NCI-H2029 treated with DMSO at 0.1 percent for 48 hours (cell line): ENCODE results near the gene LRRC47.

Source experiments
- DNase-seq: peaks from one replicate; lab custom pipeline; 2025; lab: John Stamatoyannopoulos, UW

The LRRC47 gene

DNA sequence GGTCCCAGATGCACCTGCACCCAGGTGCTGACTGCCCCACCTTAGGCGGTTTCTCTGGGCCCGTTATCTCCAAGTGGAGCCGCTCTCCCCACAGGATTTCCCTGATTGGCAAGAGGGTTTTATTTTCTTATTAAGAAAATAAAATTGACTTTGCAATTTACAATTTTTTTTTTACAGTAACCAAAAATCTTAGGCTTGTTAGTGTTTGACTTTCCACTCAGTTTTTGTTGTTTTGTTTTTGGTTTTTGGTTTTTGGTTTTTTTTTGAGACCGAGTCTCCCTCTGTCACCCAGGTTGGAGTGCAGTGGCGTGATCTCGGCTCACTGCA is 48.8 kb downstream of the LRRC47 start:
- DNase-seq, result no peak

DNA sequence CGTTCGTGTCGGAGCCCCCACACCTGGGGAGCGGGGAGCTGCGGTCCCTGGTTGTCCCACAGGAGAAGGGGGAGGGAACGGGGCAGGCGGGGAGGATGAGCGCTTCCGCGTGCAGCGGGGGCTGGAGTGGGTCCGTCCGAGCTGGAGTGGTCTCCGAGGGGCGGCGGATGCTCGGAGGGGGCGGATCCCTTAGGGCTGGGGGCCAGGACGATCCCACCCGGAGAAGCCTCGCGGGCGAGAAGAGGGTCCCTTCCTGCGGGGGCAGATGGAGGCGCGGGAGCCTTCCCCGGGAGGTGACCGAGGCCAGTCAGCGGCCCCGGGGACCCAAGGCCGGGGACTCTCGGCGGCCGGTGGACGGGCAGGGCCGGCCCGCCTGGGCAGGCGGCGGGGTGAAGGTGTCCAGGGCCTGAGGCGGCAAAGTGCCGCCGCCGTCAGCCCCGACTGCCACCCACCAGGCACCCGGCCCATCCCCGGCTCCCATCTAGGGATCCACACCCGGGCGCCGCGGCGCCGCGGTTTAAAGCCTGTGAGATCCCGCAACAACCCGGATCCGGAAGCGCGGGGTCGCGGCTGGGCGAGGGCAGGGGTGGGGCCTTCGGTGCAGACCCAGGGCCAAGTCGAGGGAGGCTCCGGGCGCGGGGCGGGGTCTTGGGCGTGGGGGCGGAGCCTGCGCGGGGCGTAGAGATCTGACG is 49.3 kb downstream of the LRRC47 start:
- DNase-seq, result no peak

DNA sequence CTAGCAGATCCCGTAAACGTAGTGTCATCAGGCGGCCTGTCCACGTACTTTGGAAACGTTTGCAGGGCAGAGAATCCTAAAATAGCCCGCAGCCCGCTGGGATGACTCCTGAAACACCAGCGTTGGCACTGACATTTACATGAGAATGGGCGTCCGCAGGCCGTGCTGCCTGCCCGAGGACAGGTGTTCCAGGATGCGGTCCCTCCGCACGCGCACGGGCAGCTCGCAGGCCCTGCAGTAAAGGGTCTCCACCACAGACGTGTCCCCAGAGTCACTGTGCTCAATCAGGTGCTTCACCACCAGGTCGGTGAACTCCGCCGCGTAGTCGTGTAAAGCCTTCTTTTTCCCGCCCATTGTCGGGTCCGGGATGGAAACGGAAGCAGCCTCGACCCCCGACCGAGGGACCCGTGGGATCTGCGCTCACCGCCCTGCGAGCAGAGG is 49.9 kb downstream of the LRRC47 start:
- DNase-seq, result no peak

DNA sequence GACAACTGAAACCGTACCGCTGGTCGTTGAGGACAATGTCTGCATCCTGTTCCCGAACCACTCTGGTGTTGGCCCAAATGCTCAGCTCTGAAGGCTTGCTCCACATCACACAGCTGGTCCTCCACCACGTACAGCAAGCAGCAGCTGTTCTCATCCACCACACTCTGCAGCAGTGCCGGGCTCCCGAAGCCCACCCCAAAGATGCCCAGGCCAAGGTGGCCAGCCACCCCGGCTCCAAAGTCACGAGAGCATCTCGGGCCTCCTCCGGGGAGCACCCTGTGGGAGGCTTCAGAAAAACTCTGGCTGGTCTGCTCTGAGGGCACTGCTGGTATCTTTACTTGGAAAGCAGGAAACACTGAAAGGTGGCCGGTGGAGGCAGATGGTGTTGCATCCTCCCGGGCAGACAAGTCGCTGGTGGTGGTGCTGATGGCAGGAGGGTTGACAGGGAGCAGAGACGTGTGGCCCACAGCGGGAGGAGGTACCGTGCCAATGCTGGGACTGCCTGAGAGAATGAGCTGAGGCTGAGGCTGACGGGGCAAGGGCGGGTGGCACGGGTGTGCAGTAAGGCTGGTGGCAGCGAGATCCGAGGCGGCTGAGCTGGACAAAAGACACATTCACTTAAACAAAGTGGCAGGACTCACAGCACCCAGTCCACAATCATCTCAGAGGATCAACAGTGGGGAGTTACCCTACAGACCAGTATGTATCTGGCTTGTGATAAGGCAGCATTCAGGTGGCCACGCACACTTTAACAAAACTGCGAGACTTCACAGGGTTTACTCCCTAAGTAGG is 50.5 kb downstream of the LRRC47 start:
- DNase-seq, result no peak

DNA sequence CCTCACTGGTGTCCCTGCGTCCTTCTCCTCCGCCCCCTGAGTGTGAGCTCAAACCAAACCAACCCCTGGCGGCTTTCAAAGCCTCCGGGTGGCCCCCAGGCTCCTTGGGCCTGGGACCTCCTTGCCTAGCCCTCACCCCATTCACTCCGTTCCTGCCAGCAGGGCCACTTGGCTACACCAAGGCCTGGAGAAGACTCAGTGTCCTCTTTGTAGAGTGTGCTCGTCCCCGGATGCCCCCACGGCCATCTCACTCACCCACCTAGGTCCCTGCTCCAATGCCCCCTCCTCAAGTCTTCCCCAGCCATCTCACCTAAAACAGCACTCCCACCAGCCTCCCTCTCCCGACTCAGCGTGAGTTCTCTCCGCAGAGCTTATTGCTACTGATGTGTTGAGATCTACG is 51.2 kb downstream of the LRRC47 start:
- no peak for DNase-seq

DNA sequence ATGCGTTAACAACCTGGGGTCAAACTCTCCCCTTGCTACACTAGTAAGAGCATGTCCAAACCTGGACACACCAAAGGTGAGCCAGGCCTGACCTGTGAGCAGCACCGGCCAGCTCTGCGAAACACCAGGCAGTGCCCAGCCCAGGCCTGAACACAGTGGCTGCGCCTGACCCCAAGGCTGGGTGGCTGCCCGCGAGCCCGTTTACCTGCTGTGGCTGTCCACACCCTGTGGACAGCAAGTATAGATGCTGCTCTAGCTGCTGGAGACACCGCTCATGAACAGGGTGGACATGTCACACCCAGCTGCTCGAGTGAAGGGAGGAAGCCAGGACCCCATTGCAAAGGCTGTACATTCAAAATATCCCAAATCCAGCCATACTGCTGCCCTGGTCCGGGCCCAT is 51.7 kb downstream of the LRRC47 start:
- no peak for DNase-seq

DNA sequence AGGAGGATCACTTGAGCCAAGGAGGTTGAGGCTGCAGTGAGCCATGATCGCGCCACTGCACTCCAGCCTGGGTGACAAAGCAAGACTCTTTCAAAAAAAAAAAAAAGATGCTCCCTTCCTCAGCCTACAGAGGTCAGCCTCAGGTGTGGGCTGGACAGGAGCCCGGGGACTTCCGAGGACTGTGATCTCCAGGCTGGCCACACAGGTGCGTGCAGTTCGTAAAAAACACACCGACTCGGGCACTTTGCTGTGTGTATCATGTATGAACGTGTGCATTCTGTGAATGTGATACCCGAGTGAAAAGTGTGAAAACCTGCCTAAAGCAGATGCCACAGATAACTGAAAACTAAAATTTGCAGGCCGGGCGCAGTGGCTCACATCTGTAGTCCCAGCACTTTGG is 52.5 kb downstream of the LRRC47 start:
- DNase-seq, result no peak

DNA sequence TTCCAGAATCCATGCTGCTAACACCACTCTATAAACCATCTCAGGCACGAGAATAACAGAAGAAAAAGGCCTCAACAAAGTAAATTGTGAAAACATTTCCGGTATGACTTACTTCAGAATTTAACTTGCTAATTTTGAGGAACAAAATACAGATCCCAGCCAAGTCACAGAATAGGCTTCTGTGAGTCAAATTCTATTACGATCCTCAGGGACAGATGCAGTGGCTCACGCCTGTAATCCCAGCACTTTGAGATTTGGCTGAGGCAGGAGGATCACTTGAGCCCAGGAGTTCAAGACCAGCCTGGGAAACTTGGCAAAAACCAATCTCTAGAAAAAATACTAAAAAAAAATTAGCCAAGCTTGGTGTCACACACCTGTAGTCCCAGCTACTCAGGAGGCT is 52.9 kb downstream of the LRRC47 start:
- no peak for DNase-seq

DNA sequence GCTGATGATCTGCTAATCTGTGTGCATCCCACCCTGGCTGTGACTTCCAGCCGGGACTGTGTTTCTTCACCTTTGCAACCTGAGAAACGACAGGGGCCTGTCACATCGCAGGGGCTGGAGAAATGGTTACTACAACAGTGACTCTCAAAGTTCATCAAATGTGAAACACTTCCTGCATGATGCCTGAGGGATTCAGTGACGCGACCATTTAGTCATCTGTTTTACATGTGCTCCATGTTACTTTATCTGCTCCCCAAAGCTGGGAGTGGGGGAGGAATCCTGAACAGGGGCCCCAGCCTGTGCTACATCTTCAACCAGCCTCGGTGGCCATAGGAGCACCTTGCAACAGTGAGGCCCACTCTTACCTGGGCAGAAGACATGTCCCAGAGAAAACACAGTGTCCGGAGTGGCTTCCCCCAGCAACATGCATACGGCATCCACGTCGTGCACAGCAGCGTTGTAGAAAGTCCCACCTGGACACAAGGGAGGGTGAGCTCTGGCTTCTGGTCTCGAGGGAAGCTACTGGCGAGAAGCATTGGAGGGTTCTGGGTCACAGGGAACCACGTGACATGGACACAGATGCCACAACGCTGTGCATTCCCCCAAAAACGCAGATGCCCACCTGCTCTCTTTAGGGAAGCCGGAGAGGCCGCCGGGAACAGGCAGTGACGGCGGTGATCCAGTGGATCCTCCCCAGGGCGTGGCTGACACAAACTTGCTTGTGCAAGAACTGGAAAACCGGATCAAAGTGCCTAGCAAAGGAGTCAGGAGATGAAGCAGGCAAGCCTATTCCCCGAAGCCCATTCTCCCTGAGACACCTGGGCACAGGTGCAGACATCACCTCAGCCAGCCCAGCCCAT is 53.6 kb downstream of the LRRC47 start:
- DNase-seq, result no peak

DNA sequence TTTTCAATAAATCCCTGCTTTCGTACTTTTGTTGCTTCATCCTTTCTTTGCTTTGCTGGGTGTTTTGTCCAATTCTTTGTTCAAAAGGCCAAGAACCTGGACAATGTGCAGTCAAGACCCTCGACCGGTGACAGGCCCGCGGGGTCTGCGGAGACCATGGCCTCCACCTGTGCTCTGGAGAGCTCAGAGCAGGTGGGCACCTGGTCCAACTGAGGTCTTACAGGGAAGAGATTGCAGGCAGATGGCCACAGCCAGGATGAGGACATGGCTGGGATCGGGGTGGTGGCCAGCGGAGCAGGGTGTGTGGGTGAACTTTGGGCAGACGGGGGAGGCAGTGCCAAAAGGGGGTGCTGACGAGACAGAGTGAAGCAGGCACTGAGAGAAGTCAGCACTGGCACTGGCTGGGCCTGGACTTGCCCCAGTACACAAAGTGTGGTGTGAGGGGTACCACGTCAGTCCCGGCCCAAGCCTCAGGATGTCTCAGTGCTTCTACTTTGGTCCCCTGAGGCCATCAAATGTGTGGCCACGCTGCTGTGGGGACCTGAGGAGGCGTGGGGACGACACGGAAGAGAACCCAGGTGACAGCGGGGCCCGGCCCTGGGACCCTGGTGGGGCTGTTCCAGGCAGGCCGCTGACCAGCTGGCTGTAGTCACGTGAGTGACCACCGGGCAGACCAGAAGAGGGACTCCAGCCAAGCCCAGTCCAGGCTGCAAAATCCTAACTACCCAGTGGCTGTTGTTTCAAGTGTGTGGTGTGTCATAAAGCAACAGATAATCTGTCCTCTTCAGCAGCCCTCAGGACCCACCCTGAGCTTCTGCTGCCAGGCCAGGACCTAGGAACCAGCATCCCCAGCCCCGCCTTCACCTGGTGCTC is 54.5 kb downstream of the LRRC47 start:
- DNase-seq, result no peak

DNA sequence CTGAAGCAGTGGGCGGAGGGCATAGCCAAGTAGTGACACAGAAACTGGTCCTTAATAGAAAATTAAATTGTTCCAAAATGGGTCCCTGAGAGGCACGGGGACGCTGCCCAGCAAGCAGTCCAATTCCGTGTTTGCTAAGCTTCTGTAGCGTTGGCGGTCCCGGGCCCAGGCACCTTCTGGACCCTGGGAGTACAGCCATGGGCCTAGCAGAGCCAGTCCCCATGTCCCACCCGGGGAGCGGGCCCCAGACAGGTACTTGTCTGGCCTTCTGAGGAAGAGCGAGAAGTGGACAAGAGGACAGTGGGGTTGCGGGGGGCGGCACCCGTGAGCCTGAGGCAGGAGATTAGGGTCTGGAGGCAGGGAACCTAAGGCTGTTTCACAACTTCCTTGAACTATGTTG is 55.5 kb downstream of the LRRC47 start:
- no peak for DNase-seq

DNA sequence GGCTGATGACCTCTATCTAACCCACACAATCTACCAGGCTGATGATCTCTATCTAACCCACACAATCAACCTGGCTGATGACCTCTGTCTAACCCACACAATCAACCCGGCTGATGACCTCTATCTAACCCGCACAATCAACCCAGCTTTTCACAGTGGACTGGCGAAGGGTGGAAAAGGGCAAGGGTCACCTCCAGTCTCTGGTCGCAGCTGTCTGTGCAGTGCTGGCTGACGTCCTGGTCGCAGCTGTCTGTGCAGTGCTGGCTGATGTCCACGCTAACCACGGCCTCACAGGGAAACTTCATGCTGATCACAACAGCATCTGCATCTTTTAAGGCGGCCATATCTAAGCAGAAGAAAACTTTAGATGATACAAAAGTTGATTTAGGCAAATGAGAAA is 56.3 kb downstream of the LRRC47 start:
- DNase-seq, result no peak

DNA sequence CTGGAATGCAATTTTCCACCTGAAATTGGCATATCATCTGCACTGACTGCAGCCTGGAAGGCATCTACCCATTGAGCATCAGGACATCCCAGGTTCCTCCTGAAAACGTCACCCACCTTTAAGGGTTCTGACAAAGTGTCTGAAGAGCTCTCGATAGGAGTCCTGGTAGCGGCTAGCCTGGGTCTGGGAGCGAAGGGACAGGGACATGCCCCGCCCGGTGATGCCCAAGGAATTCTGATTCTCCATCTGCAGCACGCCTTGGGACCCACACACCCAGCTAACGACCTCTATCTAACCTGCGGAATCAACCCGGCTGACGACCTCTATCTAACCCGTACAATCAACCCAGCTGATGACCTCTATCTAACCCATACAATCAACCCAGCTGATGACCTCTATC is 57.4 kb downstream of the LRRC47 start:
- DNase-seq, result no peak

DNA sequence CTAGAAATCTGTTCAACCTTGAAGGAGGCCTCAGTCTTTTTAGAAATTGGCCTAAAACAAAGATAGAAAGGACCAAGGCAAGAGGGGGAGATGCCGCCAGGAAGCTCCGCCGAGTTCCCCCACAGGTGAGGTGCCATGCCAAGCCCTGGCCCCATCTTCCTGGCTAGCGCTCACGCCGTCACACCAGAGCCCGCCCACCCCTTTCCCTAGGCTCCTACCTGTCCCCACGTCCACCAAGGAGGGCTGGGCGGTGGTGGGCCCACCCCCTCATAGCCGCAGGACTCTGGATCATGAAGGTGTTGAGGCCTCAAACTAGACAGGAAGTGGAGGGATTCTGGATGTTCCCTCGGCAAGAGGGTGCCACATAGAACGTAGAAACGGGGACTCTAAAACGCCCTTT is 59.6 kb downstream of the LRRC47 start:
- DNase-seq, result no peak

DNA sequence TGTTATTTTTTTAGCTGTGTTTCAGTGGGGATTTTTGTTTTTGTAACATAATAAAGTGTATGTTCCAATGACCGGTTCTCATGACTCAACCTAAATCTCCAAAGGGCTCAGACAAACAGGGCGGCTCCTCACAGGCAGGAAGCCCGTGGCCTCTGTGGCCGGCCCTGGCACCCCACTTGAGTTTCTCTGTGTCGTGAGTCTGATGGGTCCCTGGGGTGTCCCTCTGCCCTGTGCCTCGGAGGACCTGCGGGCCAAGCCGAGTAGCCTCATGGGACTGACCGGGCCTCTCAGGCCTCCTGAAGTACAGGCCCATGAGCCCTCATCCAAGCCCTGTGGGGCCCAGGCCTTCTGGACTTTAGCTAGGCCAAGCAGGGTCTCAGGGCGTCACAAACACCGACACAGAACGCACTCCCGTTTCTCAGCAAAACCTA is 60.2 kb downstream of the LRRC47 start:
- no peak for DNase-seq

DNA sequence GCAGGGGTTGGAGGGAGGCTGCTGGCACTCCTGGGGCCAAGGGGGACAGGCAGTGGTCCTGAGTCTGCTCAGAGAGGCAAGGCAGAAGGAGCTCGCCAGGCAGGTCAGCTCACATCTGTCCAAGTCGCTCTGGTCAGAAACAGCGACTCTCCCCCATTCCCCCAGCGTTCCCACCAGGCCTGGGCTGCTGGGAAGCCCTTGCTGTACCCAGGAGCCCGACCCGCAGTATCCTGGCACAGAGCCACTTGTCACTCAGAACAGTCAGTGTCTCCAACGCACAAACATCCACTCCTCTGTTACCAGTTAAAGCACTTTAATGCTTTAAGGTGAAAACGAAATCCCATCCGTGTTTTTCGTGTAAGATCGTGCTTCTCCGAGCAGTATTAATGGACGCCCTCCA is 60.6 kb downstream of the LRRC47 start:
- DNase-seq, result no peak

DNA sequence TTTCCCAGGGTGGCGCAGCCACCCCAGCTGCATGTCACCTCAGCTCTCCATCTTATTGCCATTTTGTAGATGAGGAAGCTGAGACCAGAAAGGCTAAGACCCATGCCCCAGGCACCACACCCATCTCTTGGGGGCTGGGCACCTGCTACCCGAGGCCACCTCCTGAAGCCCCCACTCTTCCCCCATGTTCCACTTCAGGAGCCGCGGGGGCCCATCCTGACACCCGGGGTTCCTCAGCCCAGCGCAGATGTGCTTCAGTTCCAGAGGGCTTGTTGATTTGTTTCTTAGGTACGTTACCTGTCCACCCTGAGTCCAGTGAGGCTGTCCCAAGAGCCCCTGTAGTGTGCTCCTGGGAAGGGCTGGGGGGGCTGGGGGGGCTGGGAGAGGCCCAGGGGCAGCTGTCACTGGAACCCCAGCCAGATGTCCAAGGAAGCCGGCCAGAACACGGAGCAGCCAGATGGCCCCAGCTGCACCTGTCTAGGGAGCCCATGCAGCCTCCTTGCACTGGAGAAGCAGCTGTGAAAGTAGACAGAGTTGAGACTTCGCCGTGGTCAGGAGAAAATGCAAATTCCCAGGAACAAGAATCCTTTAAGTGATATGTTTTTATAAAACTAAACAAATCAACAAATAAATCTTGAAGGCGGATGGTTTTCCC is 61.1 kb downstream of the LRRC47 start:
- DNase-seq, result no peak

DNA sequence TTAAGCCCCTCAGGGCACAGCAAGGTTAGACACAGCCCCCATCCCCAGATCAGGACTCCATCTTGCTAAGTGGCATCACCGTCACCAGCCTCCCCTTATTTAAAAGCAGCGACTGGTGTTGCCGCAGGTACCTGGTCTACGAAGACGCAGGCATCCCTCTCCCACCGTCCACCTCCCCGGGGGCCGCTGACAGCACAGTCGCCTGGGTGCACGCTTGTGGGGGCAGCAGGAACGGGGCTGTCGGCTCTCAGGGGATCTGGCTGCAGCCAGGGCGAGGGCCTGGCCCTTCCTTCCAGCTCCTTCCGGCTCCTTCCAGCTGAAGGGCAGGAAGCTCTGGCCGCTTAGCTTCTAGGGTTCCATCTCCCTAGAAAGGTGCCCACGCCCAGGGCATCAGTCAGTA is 61.7 kb downstream of the LRRC47 start:
- no peak for DNase-seq

DNA sequence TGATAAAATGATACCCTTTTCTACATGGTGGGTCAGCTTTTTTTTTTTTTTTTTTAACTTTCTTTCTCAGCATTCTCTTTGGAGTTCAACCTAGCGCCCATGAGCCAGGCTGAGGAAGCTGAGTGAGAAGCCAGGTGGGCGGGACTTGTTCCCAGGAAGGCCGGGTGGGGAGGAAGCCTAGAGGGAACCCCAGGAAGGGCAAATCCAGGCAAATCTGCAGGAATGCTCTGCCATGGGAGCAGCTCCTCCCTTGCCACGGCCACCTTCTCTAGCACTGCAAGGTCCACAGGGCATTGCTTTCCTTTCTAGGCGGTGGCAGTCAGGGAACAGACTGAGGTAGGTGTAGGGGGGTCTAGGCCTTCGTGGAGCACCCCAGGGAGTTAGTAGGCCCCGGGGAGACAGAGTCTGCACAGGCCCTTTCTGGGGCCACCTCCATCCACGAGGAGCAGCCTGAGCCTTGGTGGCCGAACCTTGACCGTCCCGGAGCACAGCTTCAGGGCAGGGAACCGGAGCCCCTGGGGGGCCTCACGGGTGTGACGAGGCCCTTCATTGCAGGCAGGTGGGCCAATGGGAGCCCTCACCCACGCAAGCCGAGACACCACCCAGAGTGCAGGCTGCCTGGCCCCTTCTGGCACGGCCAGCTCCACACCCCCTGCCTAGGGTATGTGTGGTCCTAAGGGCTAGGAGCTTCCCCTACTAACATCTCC is 62.3 kb downstream of the LRRC47 start:
- DNase-seq, result no peak

DNA sequence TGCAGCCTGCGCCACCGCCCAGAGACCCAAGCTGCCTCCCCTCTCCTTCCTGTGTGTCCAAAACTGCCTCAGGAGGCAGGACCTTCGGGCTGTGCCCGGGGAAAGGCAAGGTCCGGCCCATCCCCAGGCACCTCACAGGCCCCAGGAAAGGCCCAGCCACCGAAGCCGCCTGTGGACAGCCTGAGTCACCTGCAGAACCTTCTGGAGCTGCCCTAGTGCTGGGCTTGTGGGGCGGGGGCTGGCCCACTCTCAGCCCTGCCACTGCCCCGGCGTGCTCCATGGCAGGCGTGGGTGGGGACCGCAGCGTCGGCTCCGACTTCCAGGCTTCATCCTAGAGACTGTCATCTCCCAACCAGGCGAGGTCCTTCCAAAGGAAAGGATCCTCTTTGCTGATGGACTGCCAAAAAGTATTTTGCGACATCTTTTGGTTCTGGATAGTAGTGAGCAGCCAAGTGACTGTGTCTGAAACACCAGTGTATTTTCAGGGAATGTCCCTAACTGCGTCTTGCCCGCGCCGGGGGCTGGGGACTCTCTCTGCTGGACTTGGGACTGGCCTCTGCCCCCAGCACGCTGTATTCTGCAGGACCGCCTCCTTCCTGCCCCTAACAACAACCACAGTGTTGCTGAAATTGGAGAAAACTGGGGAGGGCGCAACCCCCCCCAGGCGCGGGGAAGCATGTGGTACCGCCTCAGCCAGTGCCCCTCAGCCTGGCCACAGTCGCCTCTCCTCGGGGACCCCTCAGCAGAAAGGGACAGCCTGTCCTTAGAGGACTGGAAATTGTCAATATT is 63.0 kb downstream of the LRRC47 start:
- no peak for DNase-seq
